Glomerular visceral epithelial cell (primary cell): Measurements from ENCODE around the gene LYL1.

Experiments
- DNase-seq: peaks from one replicate; pipeline ENCODE4 v3.0.0-alpha.2; 2016; ENCODE audit errors: extremely low spot score

The LYL1 gene

DNA sequence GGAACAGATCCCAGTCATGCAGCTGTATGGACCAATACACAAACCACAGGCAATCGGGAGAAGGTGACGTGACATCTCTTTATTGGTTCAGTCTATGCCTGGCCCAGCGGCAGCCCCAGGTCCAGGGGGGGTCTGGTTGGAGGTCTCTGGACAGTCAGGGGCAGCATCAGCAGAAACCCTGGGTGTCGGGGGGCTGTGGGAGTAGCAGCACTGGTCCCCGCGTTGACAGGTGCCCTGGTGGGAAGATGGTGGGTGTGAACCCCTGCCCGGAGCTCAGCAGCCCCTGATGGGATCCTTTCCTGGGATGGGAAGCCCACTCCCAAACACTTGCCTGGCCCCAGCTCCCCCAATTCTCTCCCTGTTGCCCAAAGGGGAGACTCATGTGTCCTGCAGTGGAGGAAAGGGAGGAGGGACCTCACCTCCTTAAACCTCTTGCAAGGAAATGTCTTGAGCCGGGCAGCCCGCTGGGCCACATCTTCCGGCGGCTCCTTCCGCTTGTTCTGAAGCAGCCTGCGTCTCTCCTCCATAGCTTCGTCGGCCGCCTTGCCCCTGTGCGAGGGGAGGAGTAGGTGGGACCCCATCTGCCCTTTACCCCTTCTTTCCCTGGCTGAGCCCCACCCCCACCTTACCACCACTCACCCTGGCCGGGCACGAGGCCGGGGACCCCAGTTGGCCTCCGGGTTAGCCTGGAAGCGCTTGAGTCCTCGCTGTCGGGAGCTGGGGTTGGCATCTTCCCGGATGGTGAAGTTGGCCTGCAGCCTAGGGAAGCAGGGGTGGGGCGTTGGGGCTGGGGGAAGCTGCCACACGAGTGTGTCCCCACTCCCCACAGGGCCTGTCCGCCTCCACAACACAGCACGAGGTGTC, 2.4 kb upstream of the LYL1 start:
- DNase-seq = no peak

DNA sequence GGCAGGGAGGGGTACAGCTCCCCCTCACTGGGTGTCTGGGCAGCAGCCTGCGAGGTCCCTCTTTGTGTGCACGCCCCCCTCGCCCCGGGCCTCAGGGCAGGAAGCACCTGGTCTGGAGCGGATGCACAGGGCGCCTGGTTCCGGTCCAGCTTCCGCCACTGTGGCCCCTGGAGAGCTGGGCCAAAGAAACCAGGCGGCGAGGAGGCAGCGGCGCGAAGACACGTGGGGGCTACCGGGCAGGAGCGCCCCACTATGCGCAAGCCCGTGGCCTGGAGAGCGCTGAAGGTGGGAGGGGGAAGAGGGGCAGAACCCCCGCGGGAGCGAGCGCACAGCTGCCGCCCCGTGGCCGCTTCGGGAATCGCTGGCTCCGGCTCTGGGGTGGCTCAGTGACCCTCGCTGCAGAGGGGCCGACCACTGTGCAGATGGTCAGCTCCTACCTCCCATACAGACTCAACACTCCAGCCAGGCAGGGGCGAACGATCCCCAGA, 1.7 kb upstream of the LYL1 start:
- DNase-seq = no peak

DNA sequence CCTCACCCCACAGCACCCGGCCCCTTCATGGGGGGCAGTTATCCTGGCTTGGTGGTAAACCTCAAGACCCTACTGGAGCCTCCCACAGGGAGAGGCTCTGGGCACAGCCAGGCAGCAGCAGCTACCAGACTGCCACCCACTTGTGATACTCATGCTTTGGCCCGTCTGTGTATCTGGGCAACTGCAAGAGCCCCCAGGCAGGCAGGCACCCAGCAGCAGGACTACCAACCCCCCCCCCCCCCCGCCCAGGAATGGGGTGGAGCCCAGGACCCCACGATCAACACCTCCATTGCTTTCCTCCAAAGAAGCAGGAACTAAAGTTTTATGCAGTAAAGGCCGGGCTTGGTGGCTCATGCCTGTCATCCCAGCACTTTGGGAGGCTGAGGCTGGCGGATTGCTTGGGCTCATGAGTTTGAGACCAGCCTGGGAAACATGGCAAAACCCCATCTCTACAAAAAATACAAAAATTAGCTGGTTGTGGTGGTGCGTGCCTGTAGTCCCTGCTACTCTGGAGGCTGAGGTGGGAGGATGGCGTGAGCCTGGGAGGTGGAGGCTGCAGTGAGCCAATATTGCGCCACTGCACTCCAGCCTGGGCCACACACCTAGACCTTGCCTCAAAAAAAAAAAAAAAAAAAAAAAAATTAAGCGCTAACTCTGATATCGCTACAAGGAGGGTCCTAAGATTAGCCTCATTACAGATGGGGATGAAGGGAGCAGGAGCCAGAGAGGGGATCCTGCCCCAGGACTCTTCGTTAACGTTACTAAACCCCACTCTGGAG, 1.1 kb upstream of the LYL1 start:
- DNase-seq = no peak

DNA sequence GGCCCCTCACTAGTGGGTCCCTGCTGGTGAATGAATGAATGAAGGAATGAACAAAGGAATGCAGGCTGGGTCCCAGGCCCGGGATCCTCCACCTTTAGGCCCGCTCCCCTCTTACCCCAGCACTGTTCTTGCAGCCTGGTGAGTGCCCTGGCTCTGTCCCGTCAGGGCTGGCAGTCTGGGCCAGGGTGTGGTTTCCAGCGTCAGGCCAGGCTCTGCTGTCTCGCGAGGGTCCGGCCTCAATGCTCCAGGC, 317 bp downstream of the LYL1 start:
- DNase-seq = no peak

DNA sequence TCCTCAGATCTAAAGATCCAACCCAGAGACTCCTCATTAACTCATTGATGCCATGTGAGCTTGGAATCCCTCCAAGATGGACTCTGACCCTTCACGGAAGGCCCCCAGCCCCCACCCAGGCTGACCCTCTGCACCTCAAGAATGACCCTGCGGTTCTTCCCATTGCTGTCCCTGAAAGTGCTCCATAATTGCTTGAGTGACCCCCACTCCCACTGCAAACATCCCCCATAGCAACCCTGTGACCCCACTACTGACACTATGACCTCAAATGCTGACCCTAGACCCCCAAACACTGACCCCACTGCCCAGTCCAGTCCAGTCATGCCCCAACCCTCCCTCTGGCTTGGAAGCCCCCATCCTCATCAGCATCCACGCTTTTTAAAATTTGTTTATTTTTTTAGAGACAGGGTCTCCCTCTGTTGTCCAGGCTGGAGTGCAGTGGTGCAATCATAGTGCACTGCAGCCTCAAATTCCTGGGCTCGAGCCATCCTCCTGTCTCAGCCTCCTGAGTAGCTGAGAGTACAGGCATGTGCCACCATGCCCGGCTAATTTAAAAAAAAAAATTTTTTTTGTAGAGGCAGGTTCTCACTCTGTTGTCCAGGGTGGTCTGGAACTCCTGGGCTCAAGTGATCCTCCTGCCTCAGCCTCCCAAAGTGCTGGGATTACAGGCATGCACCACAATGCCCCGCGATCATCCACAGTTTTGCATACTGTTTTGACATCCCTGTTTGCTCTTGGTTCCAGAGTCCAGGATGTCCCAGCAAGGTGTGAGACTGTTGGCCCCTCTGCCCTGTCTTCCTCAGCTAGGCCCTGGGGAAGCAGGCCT, 855 bp downstream of the LYL1 start:
- DNase-seq = no peak

DNA sequence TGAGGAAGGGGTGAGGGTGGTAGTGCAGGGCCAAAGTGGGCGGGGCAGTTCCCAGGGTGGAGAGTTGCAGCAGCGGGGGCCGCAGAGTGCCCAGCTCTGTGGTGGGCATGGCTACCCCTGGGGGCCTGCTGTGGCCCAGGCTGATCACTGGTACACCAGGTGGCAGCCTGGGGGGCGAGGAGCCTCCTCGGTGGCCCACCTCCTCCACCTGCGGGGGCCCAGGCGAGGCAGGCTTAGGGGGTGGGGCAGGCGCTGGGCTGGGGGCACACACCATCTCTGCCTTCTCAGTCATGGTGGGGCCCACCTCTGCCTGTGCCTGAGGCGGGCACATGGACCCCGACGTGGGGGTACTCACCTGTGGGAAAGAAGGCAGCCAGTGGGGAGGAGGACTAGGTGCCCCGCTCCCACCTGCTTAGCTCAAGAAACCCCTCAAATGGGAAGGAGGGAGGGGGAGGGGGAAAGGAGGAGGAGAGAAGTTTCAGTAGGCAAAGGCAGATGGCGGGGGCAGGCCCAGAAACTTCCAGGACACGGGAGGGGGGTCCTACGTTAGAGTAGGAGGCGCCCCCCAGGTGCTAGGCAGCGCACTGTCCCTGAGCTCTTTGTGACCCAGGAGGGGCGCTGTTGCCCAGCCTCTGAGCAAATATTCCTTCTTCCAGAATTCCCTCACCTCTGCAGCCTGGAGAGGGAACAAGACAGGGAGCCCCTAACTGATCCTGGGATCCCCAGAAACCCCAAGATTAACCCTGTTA, 1.6 kb downstream of the LYL1 start:
- DNase-seq = no peak

DNA sequence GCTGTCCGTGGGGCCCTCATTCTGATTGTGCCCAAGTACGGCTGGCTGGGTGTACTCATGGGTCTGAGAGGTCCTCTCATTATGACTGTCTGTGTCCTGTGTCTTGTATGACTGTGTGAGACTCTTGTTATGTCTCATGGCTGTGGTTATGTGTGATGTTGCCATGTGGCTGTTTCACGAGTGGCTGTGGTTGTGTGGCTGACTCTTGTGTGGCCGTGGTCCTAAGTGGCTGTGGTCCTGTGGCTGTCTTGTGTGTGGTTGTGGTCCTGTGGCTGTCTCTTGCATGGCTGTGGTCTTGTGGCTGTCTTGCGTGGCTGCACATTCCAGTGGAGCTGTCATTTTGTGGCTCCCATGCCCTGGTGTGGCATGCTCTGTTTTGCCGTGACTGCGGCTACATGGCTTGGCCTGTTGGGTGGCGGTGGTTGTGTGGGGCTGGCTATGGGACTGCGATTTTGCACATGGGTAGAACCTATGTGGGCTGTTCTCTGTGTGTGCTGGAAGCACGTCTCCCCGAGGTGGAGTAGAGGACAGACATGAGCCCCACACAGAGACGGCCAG, 2.5 kb downstream of the LYL1 start:
- DNase-seq = no peak

DNA sequence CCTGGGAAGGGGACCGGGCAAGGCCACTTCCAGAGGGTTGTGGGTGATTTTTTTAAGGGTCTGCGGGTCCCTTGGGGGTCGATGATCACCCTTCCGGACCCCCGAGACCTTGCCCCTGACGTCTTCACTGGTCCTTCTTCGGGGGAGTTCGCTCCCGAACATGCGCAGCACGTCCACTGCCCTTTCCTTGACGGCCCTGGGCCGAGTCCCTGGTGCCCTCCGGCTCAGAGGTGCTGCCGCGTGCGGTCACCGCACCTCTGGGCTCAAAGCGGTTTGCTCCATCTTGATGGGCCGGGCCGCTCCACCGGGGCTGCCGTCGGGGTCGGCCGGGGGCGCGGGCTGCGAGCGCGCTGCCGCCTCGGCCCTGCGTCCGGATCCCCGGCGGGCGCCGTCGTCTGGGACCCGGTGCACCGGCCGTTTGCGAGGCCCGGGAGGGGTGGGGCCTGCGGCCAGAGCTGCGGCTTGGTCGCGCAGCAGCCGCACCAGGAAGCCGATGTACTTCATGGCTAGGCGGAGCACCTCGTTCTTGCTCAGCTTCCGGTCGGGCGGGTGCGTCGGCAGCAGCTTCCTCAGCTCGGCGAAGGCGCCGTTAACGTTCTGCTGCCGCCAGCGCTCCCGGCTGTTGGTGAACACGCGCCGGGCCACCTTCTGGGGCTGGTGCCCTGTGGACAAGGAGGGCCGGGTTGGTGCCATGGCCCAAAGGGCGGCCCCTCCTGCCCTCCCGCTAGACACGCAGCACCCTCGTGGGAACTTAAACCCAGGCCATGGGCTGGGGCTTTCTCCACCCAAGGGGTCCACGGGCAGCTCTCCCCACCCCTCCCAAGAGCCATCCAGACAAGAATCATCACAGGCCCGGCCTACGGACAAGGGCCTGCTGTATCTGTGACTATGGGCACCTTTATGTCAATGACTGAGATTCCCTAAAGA, 3.3 kb downstream of the LYL1 start:
- DNase-seq = no peak

DNA sequence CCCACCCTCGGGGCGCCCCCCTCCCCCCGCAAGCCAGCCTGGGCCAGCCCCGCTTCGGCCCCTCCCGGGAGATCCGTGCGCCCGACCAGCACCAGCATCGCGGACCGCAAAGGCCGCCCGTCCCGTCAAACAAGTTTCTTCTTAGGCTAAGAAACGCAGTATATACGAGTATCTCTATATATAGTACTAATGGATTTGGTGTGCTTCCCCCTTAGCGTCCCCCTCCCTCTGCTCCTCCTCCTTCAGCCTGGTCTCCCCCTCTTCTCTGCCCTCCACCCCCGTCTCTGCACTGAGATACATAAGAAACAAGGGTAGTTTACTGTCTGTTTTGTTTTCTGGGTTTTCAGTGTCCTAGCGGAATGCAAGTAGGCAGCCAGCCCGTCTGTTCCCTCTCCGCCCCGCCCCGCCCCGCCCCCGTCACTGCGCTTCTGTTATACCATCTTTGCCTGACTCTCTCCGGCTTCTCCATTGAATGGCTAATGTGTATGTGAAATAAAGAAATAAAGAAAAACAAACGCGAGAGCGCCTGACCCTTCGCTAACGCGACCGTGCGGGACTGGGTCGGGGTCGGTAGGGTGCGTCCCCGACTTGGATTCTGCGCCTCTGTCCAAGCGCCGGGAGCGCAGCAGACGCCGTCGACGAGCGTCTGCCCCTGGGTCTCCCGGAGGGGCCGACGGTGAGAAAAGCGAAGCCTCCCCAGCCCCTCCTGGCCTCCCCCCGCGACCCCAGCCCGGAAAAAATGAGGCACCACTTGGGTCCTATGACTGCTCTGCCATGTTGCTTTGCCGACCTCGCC, 4.2 kb downstream of the LYL1 start:
- DNase-seq = no peak

DNA sequence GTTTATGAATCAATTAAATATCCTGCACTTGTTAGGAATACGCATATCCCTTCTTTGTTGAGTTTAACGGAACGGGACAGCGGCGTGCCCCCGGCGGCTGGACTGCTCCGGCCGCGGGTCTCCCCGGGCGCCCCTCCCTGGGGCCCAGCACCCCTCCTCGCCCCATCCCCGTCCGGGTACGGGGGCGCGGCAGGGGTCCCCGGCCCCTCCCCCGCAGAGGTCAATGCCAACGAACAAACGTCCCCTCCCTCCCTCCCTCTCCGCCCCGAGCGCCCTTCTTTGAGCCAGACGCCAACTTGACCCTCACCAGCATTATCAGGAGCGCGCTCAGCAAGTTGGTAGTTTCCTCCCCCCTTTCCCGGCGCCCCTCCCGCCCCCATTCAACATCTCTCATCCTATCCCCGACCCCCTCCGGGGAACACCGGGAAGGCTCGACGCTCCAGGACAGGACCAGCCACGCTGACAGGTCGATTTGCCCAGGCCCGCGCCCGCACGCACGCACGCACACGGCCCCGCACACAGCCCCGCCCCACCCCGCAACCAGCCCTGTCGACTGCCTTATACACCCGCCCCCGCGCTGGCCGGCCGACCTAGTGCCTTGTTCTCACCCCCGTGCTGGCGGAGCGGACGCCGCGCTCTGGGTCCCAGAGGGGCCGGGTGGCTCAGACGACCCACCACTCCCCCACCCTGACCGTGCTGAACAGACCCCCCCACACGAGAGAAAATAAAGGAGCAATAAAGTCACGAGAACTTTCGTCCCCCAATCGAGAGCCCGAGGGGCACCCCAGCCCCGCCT, 5.0 kb downstream of the LYL1 start:
- DNase-seq = no peak

DNA sequence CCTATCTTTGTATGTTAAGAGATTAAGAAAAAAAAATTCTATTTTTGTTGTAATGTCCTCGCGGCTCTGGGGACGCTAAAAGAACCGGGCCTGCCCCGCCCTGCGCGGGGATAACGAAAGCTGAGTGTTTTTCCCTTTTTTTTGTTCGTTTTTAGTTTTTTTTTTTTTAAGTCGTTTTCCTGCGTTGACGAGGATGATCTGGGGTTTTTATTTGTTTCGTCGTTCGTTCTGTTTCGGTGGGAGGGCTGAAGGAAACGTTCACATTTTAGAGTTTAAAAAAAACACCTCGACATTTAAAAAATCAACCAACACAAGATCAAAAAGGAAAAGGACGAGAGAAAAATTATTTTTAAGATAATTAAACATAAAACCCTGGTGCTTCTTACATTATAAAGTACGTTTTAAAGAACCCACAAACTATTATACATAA, 5.6 kb downstream of the LYL1 start:
- no peak for DNase-seq

DNA sequence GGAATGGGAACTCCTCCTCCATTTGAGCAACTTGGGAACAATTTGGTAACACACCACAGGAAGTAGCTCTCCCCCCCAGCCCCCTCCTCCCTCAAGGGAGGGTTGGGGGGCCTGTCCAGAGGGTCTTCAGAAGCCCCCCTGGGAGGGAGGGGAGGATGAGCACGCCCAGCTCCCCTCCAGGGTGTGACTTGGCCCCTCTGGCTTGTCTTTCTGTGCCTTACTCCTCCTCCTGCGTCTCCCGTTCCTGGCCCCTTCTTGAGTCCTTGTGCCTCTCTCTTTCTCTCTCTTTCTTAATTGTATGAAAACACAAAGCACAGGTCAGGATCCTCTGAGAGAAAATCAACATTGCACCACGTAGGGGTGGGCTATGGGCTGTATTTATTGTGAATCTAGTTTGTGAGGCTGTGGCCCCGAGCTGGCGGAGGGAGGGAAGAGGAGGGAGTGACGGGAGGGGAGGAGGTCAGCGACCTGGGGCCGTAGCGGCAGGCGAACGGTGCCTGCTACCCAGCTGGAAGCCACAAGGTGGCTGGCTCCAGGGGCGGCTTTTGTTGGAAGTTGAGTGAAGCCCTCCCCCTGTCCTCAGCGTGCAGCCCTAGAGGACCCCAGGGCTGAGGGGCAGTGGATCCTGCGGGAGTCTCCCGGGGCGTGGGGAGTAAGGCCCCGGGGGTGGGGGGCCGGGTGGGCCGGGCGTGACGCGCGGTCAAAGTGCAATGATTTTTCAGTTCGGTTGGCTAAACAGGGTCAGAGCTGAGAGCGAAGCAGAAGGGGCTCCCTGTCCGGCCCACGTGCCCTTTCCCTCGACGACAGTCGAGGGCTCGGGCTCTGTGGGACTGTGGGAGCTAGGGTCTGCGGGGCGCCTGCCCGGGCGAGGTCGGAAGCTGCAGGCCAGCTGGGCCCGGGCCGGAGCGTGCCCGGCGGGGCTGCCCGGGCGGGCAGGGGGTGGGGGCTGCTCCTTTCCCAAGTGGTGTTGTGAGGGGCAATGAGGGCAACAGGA, 6.4 kb downstream of the LYL1 start:
- DNase-seq = no peak

DNA sequence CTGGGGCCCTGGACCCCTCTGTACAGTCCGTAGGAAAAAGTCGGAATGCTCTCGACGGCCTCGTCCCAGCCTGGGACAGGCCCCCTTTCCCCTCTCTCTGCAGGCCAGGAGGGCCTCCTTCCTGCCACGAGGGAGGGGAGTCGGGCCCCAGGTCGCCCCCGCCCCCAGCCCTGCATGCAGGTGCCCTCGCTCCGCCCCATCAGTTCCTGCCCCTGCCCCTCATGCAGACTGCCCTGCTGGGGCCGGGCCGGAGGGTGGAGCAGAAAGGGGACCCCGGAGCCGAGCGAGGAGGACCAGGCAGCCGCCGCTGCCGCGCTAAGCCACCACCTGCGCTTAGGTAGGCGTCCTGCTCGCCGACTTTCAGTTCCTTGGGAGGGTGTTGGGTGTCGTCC, 7.3 kb downstream of the LYL1 start:
- DNase-seq = no peak

DNA sequence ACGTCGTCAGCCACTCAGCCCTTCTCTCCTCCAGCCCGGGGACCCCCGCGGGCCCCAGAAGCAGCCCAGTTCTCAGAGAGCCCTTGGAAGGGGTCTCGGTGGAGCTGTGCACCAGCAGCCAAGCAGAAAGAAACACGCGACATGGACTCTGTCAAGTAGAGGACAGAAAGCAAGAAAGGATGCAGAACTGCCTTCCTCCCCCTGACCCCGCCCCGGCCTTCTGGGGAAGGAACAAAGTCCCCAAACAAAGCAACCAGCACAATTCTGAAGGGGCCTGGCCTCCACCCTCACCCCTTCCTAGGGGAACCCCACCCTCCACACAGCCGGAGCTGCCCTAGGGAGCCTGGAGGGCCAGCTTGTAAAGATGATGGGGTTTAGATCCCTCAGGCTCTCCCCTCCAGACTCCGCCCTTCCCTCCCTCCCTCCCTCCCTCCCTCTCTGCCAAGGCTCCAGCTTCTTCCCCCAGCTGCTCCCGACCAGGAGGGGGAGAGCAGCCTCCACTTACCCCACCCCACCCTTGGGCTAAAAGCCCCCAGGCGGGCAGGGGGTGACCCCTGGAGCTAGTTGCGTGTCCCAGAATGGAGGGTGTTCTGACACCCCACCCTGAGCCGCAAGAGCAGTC, 7.8 kb downstream of the LYL1 start:
- no peak for DNase-seq

DNA sequence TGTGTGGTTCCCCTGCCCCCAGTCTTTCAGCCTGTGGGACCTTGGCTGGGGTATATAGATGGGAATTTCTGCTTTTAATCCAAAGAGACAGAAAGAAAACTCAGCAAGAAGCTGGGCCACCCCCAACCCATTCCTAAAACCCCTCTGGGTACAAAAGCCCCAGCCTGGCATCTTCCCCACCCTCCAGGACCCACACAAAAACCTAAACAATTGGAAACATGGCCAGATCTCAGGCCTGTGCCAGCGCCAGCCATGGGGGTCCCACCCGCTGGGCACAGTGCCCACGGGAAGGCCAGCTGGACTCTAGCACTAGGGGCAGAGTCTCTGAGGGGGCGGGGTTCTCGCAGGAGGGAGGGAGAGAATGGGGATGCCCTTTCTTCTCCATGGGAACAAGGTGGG, 8.6 kb downstream of the LYL1 start:
- DNase-seq = no peak

DNA sequence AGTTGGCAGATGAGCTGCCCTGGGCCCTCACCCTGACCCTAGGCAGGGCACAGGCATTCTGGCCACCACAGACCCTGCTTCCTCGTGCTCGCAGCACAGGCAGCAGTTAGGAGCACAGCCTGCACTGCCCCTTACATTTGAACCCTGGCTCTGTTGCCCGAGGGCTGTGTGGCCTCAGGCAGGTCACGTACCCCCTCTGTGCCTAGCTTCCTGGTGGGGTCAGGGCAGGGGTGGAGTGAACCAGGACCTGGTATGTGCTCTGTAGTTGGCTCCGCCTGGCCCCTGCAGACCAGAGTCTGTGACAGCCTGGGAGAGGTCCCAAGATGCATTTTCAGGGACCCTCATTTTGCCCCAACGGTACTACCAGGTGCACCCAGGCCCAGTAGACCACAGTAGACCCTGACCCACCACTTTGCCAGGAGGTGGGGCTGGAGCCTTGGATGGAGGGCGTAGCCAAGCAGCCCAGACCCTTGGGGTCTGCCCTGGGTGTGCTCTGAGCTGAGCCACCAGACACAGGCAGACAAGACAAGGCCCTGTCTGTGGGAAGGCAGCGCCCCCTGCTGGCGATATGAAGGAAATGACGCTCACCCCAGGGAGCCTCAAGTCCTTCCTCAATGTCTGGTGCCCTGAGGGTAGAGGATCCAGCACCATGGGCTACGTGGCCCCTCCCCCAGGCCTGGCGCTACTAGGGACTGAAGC, 9.1 kb downstream of the LYL1 start:
- DNase-seq = peak; percentile 83
